DND-41 (cell line): ENCODE results near the gene GPX5.
A peak's percentile ranks its signal among the peaks of the same experiment; 100 is the strongest.

Experiments
- CTCF ChIP-seq: IDR thresholded peaks from 2 replicates; pipeline ENCODE4 v1.5.1; 2012; ENCODE audit warnings: borderline replicate concordance, low read length, moderate library complexity, mild to moderate bottlenecking; ENCODE audit not compliant: poor library complexity, severe bottlenecking; ENCODE audit errors: extremely low read depth
- EZH2 ChIP-seq: IDR thresholded peaks from 3 replicates; pipeline ENCODE4 v1.6.1; 2012; ENCODE audit warnings: borderline replicate concordance, low read depth, mild to moderate bottlenecking, moderate library complexity, low read length, inconsistent platforms; ENCODE audit not compliant: severe bottlenecking

GRCh38 chr6:28580475-28580874 lies 54.8 kb downstream of the GPX5 start:
- TF ChIP-seq CTCF (peak; percentile 41), EZH2 (no peak)
